Measurements from ENCODE around the gene ARL17A.
"Not testable (repeated sequence)": the region's sequence is repeated elsewhere in the genome, so short reads cannot be mapped to it uniquely, and the experiment has no call there.

Gene ARL17A

GRCh38 chr17:46579083-46580075 lies at the start of gene ARL17A:
ARL17A (minus strand) TSS chr17:46579691; CDS start chr17:46576322, 3,369 bp downstream.
- H3K4me3 ChIP-seq (ENCODE audit: low read length) = peak within 1 kb of the TSS; percentile 34; the same call in 1 of the 2 replicates

- not testable (repeated sequence) for H3K4me3 ChIP-seq (ENCODE audit: low read length)
These were observed 49.4 kb upstream of the ARL17A start for GRCh38 chr17:46628753-46629436.

GRCh38 chr17:46627452-46627851 lies 48.0 kb upstream of the ARL17A start:
- not testable (repeated sequence) for H3K4me3 ChIP-seq (ENCODE audit: low read length)

GRCh38 chr17:46624726-46625125 lies 45.2 kb upstream of the ARL17A start:
- not testable (repeated sequence) for H3K4me3 ChIP-seq (ENCODE audit: low read length)

GRCh38 chr17:46623790-46624189 lies 44.3 kb upstream of the ARL17A start:
- not testable (repeated sequence) for H3K4me3 ChIP-seq (ENCODE audit: low read length)

GRCh38 chr17:46618975-46619374 lies 39.5 kb upstream of the ARL17A start:
- not testable (repeated sequence) for H3K4me3 ChIP-seq (ENCODE audit: low read length)

- H3K4me3 ChIP-seq (ENCODE audit: low read length) = not testable (repeated sequence)
These were observed 37.6 kb upstream of the ARL17A start for GRCh38 chr17:46617121-46617520.

- not testable (repeated sequence) for H3K4me3 ChIP-seq (ENCODE audit: low read length)
These were observed 34.4 kb upstream of the ARL17A start for GRCh38 chr17:46613876-46614275.

GRCh38 chr17:46611304-46611703 lies 31.8 kb upstream of the ARL17A start:
- H3K4me3 ChIP-seq (ENCODE audit: low read length) = not testable (repeated sequence)

GRCh38 chr17:46603125-46603524 lies 23.6 kb upstream of the ARL17A start:
- H3K4me3 ChIP-seq (ENCODE audit: low read length) = not testable (repeated sequence)

- H3K4me3 ChIP-seq (ENCODE audit: low read length) = not testable (repeated sequence)
These were observed 21.3 kb upstream of the ARL17A start for GRCh38 chr17:46600767-46601166.

GRCh38 chr17:46598344-46598931 lies 18.9 kb upstream of the ARL17A start:
- not testable (repeated sequence) for H3K4me3 ChIP-seq (ENCODE audit: low read length)

- not testable (repeated sequence) for H3K4me3 ChIP-seq (ENCODE audit: low read length)
These were observed 11.8 kb upstream of the ARL17A start for GRCh38 chr17:46591332-46591731.

- not testable (repeated sequence) for H3K4me3 ChIP-seq (ENCODE audit: low read length)
These were observed 11.0 kb upstream of the ARL17A start, which contains the start of gene NSF for GRCh38 chr17:46590157-46591146. NSF (plus strand) TSS chr17:46590669; CDS start chr17:46590776, 107 bp downstream.

GRCh38 chr17:46585444-46585843 lies 6.0 kb upstream of the ARL17A start:
- not testable (repeated sequence) for H3K4me3 ChIP-seq (ENCODE audit: low read length)

- peak overlapping the region; percentile 34; the same call in 1 of the 2 replicates for H3K4me3 ChIP-seq (ENCODE audit: low read length)
These were observed 591 bp upstream of the ARL17A start for GRCh38 chr17:46580082-46580481.

- H3K4me3 ChIP-seq (ENCODE audit: low read length) = not testable (repeated sequence)
These were observed 7.7 kb downstream of the ARL17A start for GRCh38 chr17:46571796-46572195.

GRCh38 chr17:46566980-46567379 lies 12.5 kb downstream of the ARL17A start:
- H3K4me3 ChIP-seq (ENCODE audit: low read length) = not testable (repeated sequence)

GRCh38 chr17:46566284-46566683 lies 13.2 kb downstream of the ARL17A start:
- H3K4me3 ChIP-seq (ENCODE audit: low read length) = not testable (repeated sequence)

GRCh38 chr17:46560048-46560447 lies 19.4 kb downstream of the ARL17A start:
- not testable (repeated sequence) for H3K4me3 ChIP-seq (ENCODE audit: low read length)
